GM21526 (cell line): ENCODE results near the gene TRMT13.
"Not testable (repeated sequence)": the region's sequence is repeated elsewhere in the genome, so short reads cannot be mapped to it uniquely, and the experiment has no call there.

Experiments
- ATAC-seq: cut with Tn5 transposase; IDR thresholded peaks from one replicate; pipeline ENCODE4 v1.9.1; 2021; ENCODE audit warnings: moderate library complexity; ENCODE audit not compliant: unreplicated experiment, low FRiP score

The TRMT13 gene

DNA sequence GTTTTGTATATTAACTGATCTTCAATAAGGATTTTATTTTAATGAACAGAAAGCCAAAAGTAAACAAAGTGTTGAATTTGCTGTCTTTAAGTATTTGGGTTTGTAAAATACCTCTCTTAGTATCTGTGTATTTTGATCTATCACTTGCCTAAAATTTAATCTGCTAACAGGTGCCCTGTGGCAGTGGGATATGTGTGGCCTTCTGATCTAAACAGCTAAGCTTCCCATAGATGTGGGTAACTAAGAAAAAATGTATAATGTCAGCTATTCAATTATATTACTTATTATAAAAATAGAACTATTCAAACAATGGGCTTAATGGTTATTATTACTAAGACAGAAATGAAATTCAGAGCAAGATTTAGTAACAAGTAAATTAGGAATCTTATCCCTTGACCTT is 29.9 kb downstream of the TRMT13 start:
- ATAC-seq = no peak

DNA sequence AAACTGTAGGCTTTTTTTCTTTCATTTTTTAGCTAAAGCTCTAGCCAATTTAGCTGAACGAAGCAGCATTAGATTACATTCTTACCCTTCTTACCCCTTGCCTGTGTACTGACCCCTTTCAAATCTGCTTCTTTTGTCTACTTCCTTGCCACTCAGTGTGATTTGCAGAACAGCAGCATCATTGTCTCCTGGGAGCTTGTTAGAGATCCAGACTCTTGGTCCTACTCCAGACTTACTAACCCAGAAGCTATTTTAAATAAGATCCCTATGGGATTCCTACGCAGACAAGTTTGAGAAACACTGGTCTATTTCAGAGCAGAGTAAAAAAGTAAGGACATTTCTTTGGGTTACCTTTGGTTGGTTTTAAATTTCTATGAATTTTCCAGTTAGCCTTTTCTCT is 31.3 kb downstream of the TRMT13 start:
- no peak for ATAC-seq

- no peak for ATAC-seq
Observed at GRCh38 chr1:100164702-100165101, 31.7 kb downstream of the TRMT13 start.

DNA sequence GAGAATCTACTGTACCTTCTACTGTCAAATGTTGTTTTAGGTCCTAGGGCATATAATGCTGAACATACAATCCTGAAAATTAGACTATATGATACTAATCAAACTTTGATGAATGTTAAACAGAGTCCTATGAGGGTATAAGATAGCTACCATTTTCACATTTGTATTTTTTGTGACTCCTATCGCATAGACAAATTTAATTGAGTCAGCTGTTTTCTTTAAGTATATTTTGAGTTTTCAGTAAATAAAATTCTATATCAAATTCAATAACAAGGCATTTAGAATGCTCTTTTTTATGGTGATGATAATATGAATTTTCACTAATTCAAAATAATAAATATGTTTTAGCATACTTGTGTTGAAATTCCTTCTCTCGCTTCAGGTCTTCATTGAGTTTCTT is 35.1 kb downstream of the TRMT13 start:
- no peak for ATAC-seq

GRCh38 chr1:100177295-100178041 is 44.5 kb downstream of the TRMT13 start:
- no peak for ATAC-seq

DNA sequence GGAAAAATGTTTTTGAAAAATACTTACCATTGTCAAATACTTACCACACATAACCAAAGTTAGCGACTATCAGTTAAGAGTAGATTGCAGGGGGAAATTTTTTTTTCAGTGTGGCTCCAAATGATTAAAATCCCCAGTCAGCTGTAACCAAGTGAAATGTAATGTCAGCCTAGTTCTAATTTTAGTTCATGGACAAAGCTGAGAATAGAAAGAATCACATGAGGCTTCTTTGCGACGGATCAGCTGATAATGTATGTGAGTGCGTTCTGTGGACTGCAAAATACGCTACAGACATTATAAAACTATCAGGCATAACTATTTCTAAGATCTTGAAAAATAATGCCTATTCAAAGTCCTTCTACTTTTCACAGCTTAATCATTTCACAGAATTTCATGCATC is 45.1 kb downstream of the TRMT13 start, which contains the start of gene LRRC39:
TSS of gene LRRC39 (minus strand) at position 166 of the 400 bp plus-strand sequence. CDS start 9,740 bp downstream, outside the sequence.
- ATAC-seq = no peak

DNA sequence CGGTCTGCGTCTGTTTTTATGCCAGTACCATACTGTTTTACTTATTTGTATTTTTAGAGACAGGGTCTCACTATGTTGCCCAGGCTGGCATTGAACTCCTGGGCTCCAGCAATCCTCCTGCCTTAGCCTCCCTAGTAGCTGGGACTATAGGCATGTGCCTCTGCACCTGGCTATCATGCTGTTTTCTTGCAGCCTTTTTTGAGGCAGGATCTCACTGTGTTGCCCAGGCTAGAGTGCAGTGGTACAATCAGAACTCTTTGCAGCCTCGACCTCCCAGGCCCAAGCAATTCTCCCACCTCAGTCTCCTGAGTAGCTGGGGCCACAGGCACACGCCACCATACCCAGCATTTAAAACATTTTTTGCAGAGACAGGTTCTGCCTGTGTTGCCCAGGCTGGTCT is 50.4 kb downstream of the TRMT13 start:
- no peak for ATAC-seq

DNA sequence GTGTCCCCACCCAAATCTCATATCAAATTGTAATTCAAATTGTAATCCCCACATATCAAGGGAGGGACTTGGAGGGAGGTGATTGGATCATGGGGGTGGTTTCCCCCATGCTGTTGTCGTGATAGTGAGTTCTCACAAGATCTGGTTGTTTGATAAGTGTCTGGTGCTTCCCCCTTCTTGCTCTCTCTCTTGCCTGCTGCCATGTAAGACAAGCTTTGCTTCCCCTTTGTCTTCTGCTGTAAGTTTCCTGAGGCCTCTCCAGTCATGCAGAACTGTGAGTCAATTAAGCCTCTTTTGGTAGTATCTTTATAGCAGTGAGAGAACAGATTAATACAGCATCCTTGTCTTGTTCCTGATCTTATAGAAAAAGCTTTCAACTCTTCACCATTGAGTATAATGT is 51.6 kb downstream of the TRMT13 start:
- peak; percentile 62 for ATAC-seq

- no peak for ATAC-seq
Observed at GRCh38 chr1:100187912-100188311, 54.9 kb downstream of the TRMT13 start.

DNA sequence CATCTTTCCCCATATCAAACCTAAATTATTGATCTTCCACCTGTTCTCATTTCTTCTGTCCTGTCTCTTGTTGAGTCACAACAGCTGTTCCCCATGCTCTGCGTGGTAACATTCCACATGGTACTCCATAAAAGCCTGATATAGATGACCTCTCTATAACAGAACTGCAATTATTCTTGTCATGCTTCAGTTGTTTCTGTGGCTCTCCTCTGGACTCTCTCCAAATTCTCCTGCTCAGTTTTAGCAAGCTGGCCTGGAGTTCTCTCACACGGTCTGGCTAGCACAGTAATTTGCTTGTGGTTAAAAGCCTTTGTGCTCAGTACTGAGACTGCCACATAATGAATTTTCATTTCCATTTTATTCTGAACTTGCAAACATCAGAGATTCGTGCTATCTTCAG is 55.7 kb downstream of the TRMT13 start:
- no peak for ATAC-seq

GRCh38 chr1:100198596-100198995 is 65.6 kb downstream of the TRMT13 start:
- no peak for ATAC-seq

GRCh38 chr1:100200060-100200459 is 67.1 kb downstream of the TRMT13 start:
- not testable (repeated sequence) for ATAC-seq
